HCT116 (cell line): Measurements from ENCODE around the gene CELF2.

Experiments
- CTCF ChIP-seq, 3 experiments: fragments of 200-600 bp in 1 of 3; sonication (generic) in 1 of 3; IDR thresholded peaks in 2 of 3; conservative IDR thresholded peaks in 1 of 3; 2 replicates each; pipeline ENCODE4 v1.5.1; 2012 to 2017; ENCODE audit warnings: low read depth in 2 of 3, low read length in 2 of 3, antibody characterized with exemption in 1 of 3, borderline replicate concordance in 1 of 3, control low read depth in 1 of 3, mild to moderate bottlenecking in 1 of 3, mixed read lengths in 1 of 3, mixed run types in 1 of 3, moderate library complexity in 1 of 3; ENCODE audit not compliant: insufficient read depth in 1 of 3
- EGR1 ChIP-seq: IDR thresholded peaks from 2 replicates; pipeline ENCODE4 v1.6.1; 2012; ENCODE audit warnings: low read depth
- ELF1 ChIP-seq: IDR thresholded peaks from 2 replicates; pipeline ENCODE4 v1.6.1; 2012; ENCODE audit warnings: low read depth, borderline replicate concordance
- EZH2phosphoT487 ChIP-seq: fragments of 200-600 bp; IDR thresholded peaks from 2 replicates; pipeline ENCODE4 v1.6.1; 2018; ENCODE audit warnings: antibody characterized with exemption, borderline replicate concordance
- MAX ChIP-seq: IDR thresholded peaks from 2 replicates; pipeline ENCODE4 v1.6.1; 2012
- POLR2A ChIP-seq: IDR thresholded peaks from 2 replicates; pipeline ENCODE4 v1.7.0; 2011; ENCODE audit warnings: borderline replicate concordance; ENCODE audit not compliant: insufficient read depth, insufficient read length; ENCODE audit errors: extremely low read depth
- POLR2AphosphoS5 ChIP-seq: IDR thresholded peaks from 2 replicates; pipeline ENCODE4 v1.6.1; 2011; ENCODE audit warnings: mild to moderate bottlenecking, low read depth, low read length, moderate library complexity
- REST ChIP-seq: IDR thresholded peaks from 2 replicates; pipeline ENCODE4 v1.6.1; 2012; ENCODE audit warnings: low read depth
- SIN3A ChIP-seq: IDR thresholded peaks from 2 replicates; pipeline ENCODE4 v1.6.1; 2012; ENCODE audit warnings: low read depth
- ZFX ChIP-seq: fragments of 450-650 bp; IDR thresholded peaks from 2 replicates; pipeline ENCODE4 v1.6.1; 2017

DNA sequence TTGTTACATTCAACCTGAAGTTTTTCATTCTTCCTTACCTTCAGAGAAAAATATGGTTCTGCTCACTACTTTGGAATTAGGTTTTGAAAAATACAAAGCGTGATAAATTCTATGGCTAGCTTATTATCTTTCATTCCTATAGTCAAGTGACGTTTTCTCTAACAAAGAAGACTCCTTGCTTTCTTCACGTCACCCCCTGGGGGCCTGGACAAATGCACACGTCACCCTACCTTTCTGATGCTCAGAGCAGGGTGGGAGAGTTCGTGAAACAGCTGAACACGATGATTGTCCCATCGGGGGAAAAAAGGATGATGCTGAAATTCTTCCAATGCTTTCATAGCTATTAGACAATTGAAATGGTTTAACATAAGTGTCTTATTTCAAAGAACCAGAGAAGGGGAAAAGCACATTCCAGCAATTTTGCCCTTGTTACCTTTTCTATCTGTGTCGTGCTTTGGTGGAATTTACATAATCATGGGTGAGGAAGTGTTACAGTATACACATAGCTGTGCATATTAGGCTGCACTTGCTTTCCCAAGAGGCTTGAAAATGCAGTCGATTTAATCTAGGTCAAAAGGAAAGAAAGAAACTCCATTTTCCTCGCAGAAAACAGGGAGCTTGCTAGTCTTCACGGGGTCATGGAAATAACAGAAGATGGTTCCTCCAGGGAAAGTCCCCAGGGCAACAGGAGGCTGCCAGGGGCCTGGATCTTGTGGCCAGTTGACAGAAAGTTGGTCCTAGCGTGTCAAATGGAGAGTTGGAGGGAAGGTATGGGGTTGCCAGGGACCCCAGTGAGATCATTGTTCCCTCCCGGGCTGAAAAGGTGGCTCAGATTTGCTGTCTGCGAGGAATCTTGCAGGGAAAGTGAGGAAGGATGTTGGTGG, 189.2 kb downstream of the CELF2 start:
- no peak for TF ChIP-seq CTCF (IDR thresholded peaks at IDR 0.05 in 2 of 3, conservative IDR thresholded peaks at IDR 0.05 in 1 of 3; ENCODE audit: borderline replicate concordance in 1 of 3, insufficient read depth in 1 of 3, low read depth in 2 of 3, low read length in 2 of 3)
- TF ChIP-seq MAX: no peak
- TF ChIP-seq POLR2A: no peak
- no peak for TF ChIP-seq ELF1
- TF ChIP-seq ZFX: no peak
- TF ChIP-seq REST: no peak
- no peak for TF ChIP-seq EGR1
- no peak for TF ChIP-seq EZH2phosphoT487
- TF ChIP-seq SIN3A: no peak
- TF ChIP-seq POLR2AphosphoS5: no peak
